Measurements from ENCODE around the gene SLC37A4.
A peak's percentile ranks its signal among the peaks of the same experiment; 100 is the strongest.
"Not testable (repeated sequence)": the region's sequence is repeated elsewhere in the genome, so short reads cannot be mapped to it uniquely, and the experiment has no call there.

SLC37A4 gene

GRCh38 chr11:119030329-119031047 lies at the start of gene SLC37A4:
Gene SLC37A4, minus strand, starts transcription at chr11:119030877.
- DNase-seq, result peak; percentile 99

- no peak for DNase-seq
Measured at GRCh38 chr11:119078675-119079420, 48.2 kb upstream of the SLC37A4 start.

GRCh38 chr11:119077839-119078238 lies 47.2 kb upstream of the SLC37A4 start:
- DNase-seq, result no peak

GRCh38 chr11:119067371-119068222 lies 36.9 kb upstream of the SLC37A4 start, which contains the start of gene VPS11:
Gene VPS11, plus strand, starts transcription at chr11:119067818. Its CDS starts 6 bp downstream, at chr11:119067824.
- DNase-seq, result peak; percentile 91 to 94

GRCh38 chr11:119065369-119065768 lies 34.7 kb upstream of the SLC37A4 start:
- peak in 1 of 2 experiments; percentile 2 for DNase-seq

- DNase-seq, result no peak
Measured at GRCh38 chr11:119062779-119063178, 32.1 kb upstream of the SLC37A4 start.

GRCh38 chr11:119061256-119061655 lies 30.6 kb upstream of the SLC37A4 start:
- DNase-seq, result no peak

- DNase-seq, result not testable (repeated sequence)
Measured at GRCh38 chr11:119059128-119059527, 28.5 kb upstream of the SLC37A4 start.

- DNase-seq, result peak; percentile 97 to 99
Measured at GRCh38 chr11:119057000-119057769, 26.5 kb upstream of the SLC37A4 start, which contains the start of gene HYOU1. Gene HYOU1, minus strand, starts transcription at chr11:119057205. Its CDS starts 1,045 bp downstream, at chr11:119056160.

- DNase-seq, result peak; percentile 61 to 78
Measured at GRCh38 chr11:119056421-119056999, 25.8 kb upstream of the SLC37A4 start.

- peak in 1 of 2 experiments; percentile 36 for DNase-seq
Measured at GRCh38 chr11:119055901-119056300, 25.2 kb upstream of the SLC37A4 start.

- no peak for DNase-seq
Measured at GRCh38 chr11:119054418-119054817, 23.7 kb upstream of the SLC37A4 start.

- no peak for DNase-seq
Measured at GRCh38 chr11:119052163-119052814, 21.6 kb upstream of the SLC37A4 start.

GRCh38 chr11:119051440-119052162 lies 20.9 kb upstream of the SLC37A4 start:
- no peak for DNase-seq

- DNase-seq, result no peak
Measured at GRCh38 chr11:119049081-119049480, 18.4 kb upstream of the SLC37A4 start.

- DNase-seq, result no peak
Measured at GRCh38 chr11:119048644-119049043, 18.0 kb upstream of the SLC37A4 start.

- no peak for DNase-seq
Measured at GRCh38 chr11:119047205-119047604, 16.5 kb upstream of the SLC37A4 start.

- no peak for DNase-seq
Measured at GRCh38 chr11:119046489-119046888, 15.8 kb upstream of the SLC37A4 start.

GRCh38 chr11:119044708-119045107 lies 14.0 kb upstream of the SLC37A4 start:
- no peak for DNase-seq

- DNase-seq, result no peak
Measured at GRCh38 chr11:119042927-119043326, 12.2 kb upstream of the SLC37A4 start.

Data from NCI-H2081 (cell line).